GM21723 (cell line): ENCODE data around the gene ITGAL.
"Not testable (repeated sequence)": the region's sequence is repeated elsewhere in the genome, so short reads cannot be mapped to it uniquely, and the experiment has no call there.

Experiments
- ATAC-seq: cut with Tn5 transposase; IDR thresholded peaks from one replicate; pipeline ENCODE4 v1.9.1; 2021; ENCODE audit warnings: mild to moderate bottlenecking, moderate library complexity; ENCODE audit not compliant: unreplicated experiment

The ITGAL gene

GRCh38 chr16:30472328-30472942, at the start of gene ITGAL:
TSS of gene ITGAL (plus strand) at chr16:30472742. CDS start at chr16:30472838, 96 bp downstream.
- peak; percentile 47 for ATAC-seq

- ATAC-seq, result no peak
Measured at GRCh38 chr16:30428055-30428454, 44.5 kb upstream of the ITGAL start.

GRCh38 chr16:30429418-30429677, 43.2 kb upstream of the ITGAL start:
- ATAC-seq, result peak; percentile 6

GRCh38 chr16:30429678-30430427, 42.7 kb upstream of the ITGAL start, which contains the start of gene DCTPP1:
TSS of gene DCTPP1 (minus strand) at chr16:30430030. CDS start at chr16:30429980, 50 bp downstream.
- ATAC-seq, result peak; percentile 97

GRCh38 chr16:30430428-30430970, 42.0 kb upstream of the ITGAL start:
- ATAC-seq, result peak; percentile 15

- no peak for ATAC-seq
Measured at GRCh38 chr16:30434852-30435251, 37.7 kb upstream of the ITGAL start.

- ATAC-seq, result no peak
Measured at GRCh38 chr16:30437511-30438046, 35.0 kb upstream of the ITGAL start.

- ATAC-seq, result no peak
Measured at GRCh38 chr16:30438835-30439234, 33.7 kb upstream of the ITGAL start.

GRCh38 chr16:30439720-30440348, 32.7 kb upstream of the ITGAL start:
- no peak for ATAC-seq

- no peak for ATAC-seq
Measured at GRCh38 chr16:30443631-30444030, 28.9 kb upstream of the ITGAL start.

- ATAC-seq, result no peak
Measured at GRCh38 chr16:30444231-30445148, 28.1 kb upstream of the ITGAL start.

GRCh38 chr16:30445149-30445407, 27.5 kb upstream of the ITGAL start:
- no peak for ATAC-seq

- peak; percentile 73 for ATAC-seq
Measured at GRCh38 chr16:30445408-30446202, 26.9 kb upstream of the ITGAL start, which contains the start of gene SEPHS2. TSS of gene SEPHS2 (minus strand) at chr16:30445874. CDS start at chr16:30445727, 147 bp downstream.

- no peak for ATAC-seq
Measured at GRCh38 chr16:30446203-30446595, 26.3 kb upstream of the ITGAL start.

- ATAC-seq, result no peak
Measured at GRCh38 chr16:30447512-30448226, 24.9 kb upstream of the ITGAL start.

- ATAC-seq, result no peak
Measured at GRCh38 chr16:30449116-30449435, 23.5 kb upstream of the ITGAL start.

GRCh38 chr16:30452709-30453580, 19.6 kb upstream of the ITGAL start:
- ATAC-seq, result not testable (repeated sequence)

- ATAC-seq, result no peak
Measured at GRCh38 chr16:30456302-30456701, 16.2 kb upstream of the ITGAL start.
